AG09319 (cell line): Measurements from ENCODE around the gene OR4C45.
"Not testable (repeated sequence)": the region's sequence is repeated elsewhere in the genome, so short reads cannot be mapped to it uniquely, and the experiment has no call there.

ENCODE experiments used
- DNase-seq: peaks from one replicate; pipeline ENCODE4 v3.0.0-alpha.2; 2010; ENCODE audit warnings: low read depth; ENCODE audit errors: extremely low read depth
- CTCF ChIP-seq: IDR thresholded peaks from 2 replicates; pipeline ENCODE4 v1.5.1; 2011; ENCODE audit warnings: low read depth, mild to moderate bottlenecking, inconsistent platforms, low read length, moderate library complexity

Gene OR4C45

GRCh38 chr11:50032574-50032973 lies at the start of gene OR4C45:
Gene OR4C45 (plus strand): TSS chr11:50032874.
- DNase-seq: no peak
- no peak for TF ChIP-seq CTCF

- peak; percentile 32 for TF ChIP-seq CTCF
- peak; percentile 1 for DNase-seq
Observed at GRCh38 chr11:49995565-49995964, 37.1 kb upstream of the OR4C45 start.

- no peak for DNase-seq
- no peak for TF ChIP-seq CTCF
Observed at GRCh38 chr11:50030193-50030592, 2.5 kb upstream of the OR4C45 start.

GRCh38 chr11:50036239-50036638 lies 3.6 kb downstream of the OR4C45 start:
- DNase-seq: not testable (repeated sequence)

- TF ChIP-seq CTCF: no peak
Observed at GRCh38 chr11:50037251-50037650, 4.6 kb downstream of the OR4C45 start.

GRCh38 chr11:50044647-50045046 lies 12.0 kb downstream of the OR4C45 start:
- no peak for TF ChIP-seq CTCF
- no peak for DNase-seq

More at GRCh38 chr11:50037251-50037650, 4.6 kb downstream of the OR4C45 start:
- no peak for DNase-seq

GRCh38 chr11:50063056-50063455 lies 30.4 kb downstream of the OR4C45 start:
- not testable (repeated sequence) for DNase-seq

GRCh38 chr11:50070389-50070788 lies 37.7 kb downstream of the OR4C45 start:
- TF ChIP-seq CTCF: no peak
- DNase-seq: no peak
